Gastrocnemius medialis (tissue), 4 donors: Measurements from ENCODE around the gene PATZ1. TPM values are rescaled to one million over a fixed set of nuclear protein-coding genes. Genes with fewer than 3 reads are reported as not detected.
"Not testable (repeated sequence)": the region's sequence is repeated elsewhere in the genome, so short reads cannot be mapped to it uniquely, and the experiment has no call there.

Experiments used
- ATAC-seq, 2 donors: fragments of 150-250 bp; one replicate each; pipeline ENCODE4 v1.9.1; 2016
- DNase-seq, 2 donors: peaks; one replicate each; pipeline ENCODE4 v3.0.0-alpha.2; 2019
- H3K27ac ChIP-seq, 4 donors: fragments of 200-600 bp; sonication (generic); 1 replicate in 1 of 4; 2 replicates in 3 of 4; pipeline ENCODE4 v1.5.1; 2016 to 2018; ENCODE audit warnings: mild to moderate bottlenecking in 2 of 4, moderate library complexity in 1 of 4
- H3K27me3 ChIP-seq, 3 donors: fragments of 200-600 bp; sonication (generic) in 2 of 3; 1 replicate in 1 of 3; 2 replicates in 2 of 3; pipeline versions ENCODE4 v1.5.1 to v1.6.0; 2016 to 2019; ENCODE audit warnings: mild to moderate bottlenecking in 1 of 3, moderate library complexity in 1 of 3
- H3K36me3 ChIP-seq, 2 donors: fragments of 200-600 bp; sonication (generic) in 1 of 2; one replicate each; pipeline ENCODE4 v1.5.1; 2017 to 2018
- H3K4me1 ChIP-seq, 2 donors: fragments of 200-600 bp; sonication (generic) in 1 of 2; one replicate each; pipeline ENCODE4 v1.5.1; 2016 to 2017; ENCODE audit warnings: mild to moderate bottlenecking in 2 of 2
- H3K4me3 ChIP-seq, 4 donors: fragments of 200-600 bp; sonication (generic) in 3 of 4; 1 replicate in 1 of 4; 2 replicates in 3 of 4; pipeline ENCODE4 v1.5.1; 2016 to 2019; ENCODE audit warnings: mild to moderate bottlenecking in 2 of 4
- H3K9me3 ChIP-seq, 3 donors: fragments of 200-600 bp; sonication (generic) in 2 of 3; 1 replicate in 1 of 3; 2 replicates in 2 of 3; pipeline ENCODE4 v1.5.1; 2016 to 2019
- POLR2A ChIP-seq, 2 donors: fragments of 450-650 bp; IDR thresholded peaks; one replicate each; pipeline ENCODE4 v1.6.1; 2017; ENCODE audit warnings: antibody characterized with exemption in 2 of 2, mild to moderate bottlenecking in 2 of 2, moderate library complexity in 2 of 2
- in situ Hi-C, 4 donors: fragments of 200-750 bp; cut with MboI; loops; one replicate each; pipeline versions ENCODE4 v1.15.0 to v1.8.0; 2017; ENCODE audit warnings: low sequenced_read_pairs in 4 of 4
- intact Hi-C: fragments of 100-400 bp; cut with DNase I; formaldehyde crosslinking; loops from one replicate; pipeline ENCODE4 v1.15.1; 2023; ENCODE audit warnings: low total_unique reads
- total RNA-seq, 4 donors: library from RNA; depleted of rRNA; stranded (reverse); fragments of >200 nt; gene quantifications; one replicate each; pipeline versions ENCODE4 v1.1.0 to v1.2.3, GENCODE V29; 2016
- TF ChIP-seq, protein P1 (sequence below), 5 experiments: fragments of 450-650 bp in 3 of 5; fragments of 200-600 bp in 2 of 5; sonication (generic) in 2 of 5; IDR thresholded peaks in 4 of 5; conservative IDR thresholded peaks in 1 of 5; 1 replicate in 4 of 5; 2 replicates in 1 of 5; pipeline ENCODE4 v1.5.1; 2016 to 2019; ENCODE audit warnings: antibody characterized with exemption in 5 of 5, mild to moderate bottlenecking in 3 of 5, moderate library complexity in 3 of 5

The PATZ1 gene
- total RNA-seq, 4 donors from 2014 or later = 8.4 to 11.5 (median 9.2) TPM

DNA sequence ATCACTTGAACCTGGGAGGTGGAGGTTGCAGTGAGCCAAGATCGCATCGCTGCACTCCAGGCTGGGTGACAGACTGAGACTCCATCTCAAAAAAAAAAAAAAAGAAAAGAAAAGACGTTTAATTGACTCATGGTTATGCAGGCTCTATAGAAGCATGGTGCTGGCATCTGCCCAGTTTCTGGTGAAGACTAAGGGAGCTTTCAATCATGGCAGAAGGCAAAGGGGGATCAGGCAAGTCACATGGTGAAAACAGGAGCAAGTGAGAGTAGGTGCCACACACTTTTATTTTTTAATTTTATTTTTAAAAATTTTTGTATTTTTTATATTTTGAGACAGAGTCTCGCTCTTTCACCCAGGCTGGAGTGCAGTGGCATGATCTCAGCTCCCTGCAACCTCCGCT, 8.4 kb upstream of the PATZ1 start:
- no peak for DNase-seq
- no peaks in the 10 kb centered on the region for H3K36me3 ChIP-seq
- intact Hi-C loops (no loop called here), in situ Hi-C loops (loop anchor here in 1 of 4 donors (25.0 kb wide), 1 partner anchor 283 kb away; no protein-coding TSS in a partner anchor)
- TF ChIP-seq, protein P1, sequence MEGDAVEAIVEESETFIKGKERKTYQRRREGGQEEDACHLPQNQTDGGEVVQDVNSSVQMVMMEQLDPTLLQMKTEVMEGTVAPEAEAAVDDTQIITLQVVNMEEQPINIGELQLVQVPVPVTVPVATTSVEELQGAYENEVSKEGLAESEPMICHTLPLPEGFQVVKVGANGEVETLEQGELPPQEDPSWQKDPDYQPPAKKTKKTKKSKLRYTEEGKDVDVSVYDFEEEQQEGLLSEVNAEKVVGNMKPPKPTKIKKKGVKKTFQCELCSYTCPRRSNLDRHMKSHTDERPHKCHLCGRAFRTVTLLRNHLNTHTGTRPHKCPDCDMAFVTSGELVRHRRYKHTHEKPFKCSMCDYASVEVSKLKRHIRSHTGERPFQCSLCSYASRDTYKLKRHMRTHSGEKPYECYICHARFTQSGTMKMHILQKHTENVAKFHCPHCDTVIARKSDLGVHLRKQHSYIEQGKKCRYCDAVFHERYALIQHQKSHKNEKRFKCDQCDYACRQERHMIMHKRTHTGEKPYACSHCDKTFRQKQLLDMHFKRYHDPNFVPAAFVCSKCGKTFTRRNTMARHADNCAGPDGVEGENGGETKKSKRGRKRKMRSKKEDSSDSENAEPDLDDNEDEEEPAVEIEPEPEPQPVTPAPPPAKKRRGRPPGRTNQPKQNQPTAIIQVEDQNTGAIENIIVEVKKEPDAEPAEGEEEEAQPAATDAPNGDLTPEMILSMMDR (IDR thresholded peaks at IDR 0.05 in 4 of 5, conservative IDR thresholded peaks at IDR 0.05 in 1 of 5) = no peak
- TF ChIP-seq POLR2A (IDR thresholded peaks at IDR 0.05) = no peak
- no peaks in the 10 kb centered on the region for H3K27me3 ChIP-seq
- no peaks in the 10 kb centered on the region for H3K4me1 ChIP-seq
- H3K4me3 ChIP-seq = no peak overlapping the region
- no peaks in the 10 kb centered on the region for H3K9me3 ChIP-seq
- H3K27ac ChIP-seq = no peak overlapping the region
- ATAC-seq = no peak

DNA sequence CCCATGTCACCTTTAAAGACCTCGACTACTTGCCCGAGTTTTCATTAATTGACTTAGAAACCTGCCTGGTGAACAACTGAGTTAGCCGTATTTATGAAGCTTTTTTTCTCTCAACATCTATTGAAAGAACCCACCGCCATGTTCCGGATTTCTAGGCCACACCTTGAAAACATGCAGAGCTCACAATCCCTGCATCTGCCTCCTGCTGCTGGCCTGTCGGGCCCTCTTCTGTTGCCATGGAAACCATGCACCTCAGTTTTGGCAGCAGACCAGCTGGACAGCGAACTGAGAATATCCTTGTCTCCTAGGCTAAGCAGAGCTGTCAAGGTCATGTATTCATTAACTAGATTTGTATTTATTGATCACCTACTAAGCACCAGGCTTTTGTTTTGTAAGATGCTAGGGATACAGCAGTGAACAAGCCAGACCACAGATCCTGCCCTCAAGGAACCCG, 4.3 kb upstream of the PATZ1 start:
- peaks cover 0 to 14% of the 10 kb centered on the region in 2 donors for H3K4me1 ChIP-seq
- H3K36me3 ChIP-seq = no peaks in the 10 kb centered on the region
- ATAC-seq (no peak), DNase-seq (no peak)
- intact Hi-C loops = no loop called here
- no peaks in the 10 kb centered on the region for H3K27me3 ChIP-seq
- in situ Hi-C loops = loop anchor here in 1 of 4 donors (25.0 kb wide), 1 partner anchor 287 kb away; no protein-coding TSS in a partner anchor
- no peak overlapping the region for H3K27ac ChIP-seq
- H3K9me3 ChIP-seq = no peaks in the 10 kb centered on the region
- TF ChIP-seq POLR2A (IDR thresholded peaks at IDR 0.05) = no peak
- H3K4me3 ChIP-seq = no peak overlapping the region

DNA sequence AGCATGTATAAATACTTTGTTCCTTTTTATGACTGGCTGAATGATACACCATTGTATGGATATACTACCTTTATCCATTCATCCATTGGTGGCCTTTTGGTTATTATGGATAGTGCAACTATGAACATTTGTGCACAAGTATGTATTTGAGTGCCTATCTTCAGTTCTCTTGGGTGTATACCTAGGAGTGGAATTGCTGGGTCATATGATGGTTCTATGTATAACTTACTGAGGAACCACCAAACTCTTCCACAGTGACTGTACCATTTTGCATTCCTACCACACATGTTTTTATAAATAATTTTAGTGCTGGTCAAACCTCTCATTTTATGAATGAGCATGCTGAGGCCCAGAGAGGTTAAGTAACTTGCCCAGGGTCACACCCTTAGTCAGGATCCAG, 3.8 kb upstream of the PATZ1 start:
- DNase-seq (no peak), ATAC-seq (no peak)
- in situ Hi-C loops = loop anchor here in 3 of 4 donors (5.0 to 25.0 kb wide), 2 partner anchors 47 to 287 kb away; partner anchors contain the start of gene DRG1 (in 1 of the 3)
- no peak overlapping the region for H3K27ac ChIP-seq
- no peaks in the 10 kb centered on the region for H3K9me3 ChIP-seq
- peaks cover 4 to 19% of the 10 kb centered on the region in 2 donors for H3K4me1 ChIP-seq
- TF ChIP-seq, protein P1 (IDR thresholded peaks at IDR 0.05 in 4 of 5, conservative IDR thresholded peaks at IDR 0.05 in 1 of 5) = no peak
- intact Hi-C loops = loop anchor here (5.0 kb wide), 2 partner anchors 142 to 282 kb away; no protein-coding TSS in a partner anchor
- H3K4me3 ChIP-seq = no peak overlapping the region
- H3K27me3 ChIP-seq = no peaks in the 10 kb centered on the region
- H3K36me3 ChIP-seq = no peaks in the 10 kb centered on the region

DNA sequence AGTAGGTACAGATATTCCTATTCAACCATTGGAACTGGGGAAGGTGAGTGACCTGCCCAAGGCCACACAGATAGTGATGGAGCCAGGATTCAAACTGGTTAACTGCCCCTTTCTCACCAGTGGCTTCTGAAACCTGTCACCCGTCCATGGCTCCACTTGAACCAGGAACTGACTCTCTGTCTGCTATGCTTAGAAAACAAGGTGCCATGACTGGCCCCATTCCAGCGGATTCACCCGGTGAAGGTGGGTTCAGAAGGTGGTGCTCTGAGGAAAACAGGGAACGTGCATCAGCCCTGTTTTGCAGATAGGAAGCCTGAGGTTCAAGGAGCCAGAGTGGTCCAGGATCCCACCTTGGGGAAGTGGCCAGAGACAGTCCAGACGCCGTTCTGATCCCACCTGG, 2.6 kb upstream of the PATZ1 start:
- Histone ChIP-seq H3K27ac (no peak overlapping the region), H3K27me3 (no peaks in the 10 kb centered on the region), H3K36me3 (no peaks in the 10 kb centered on the region), H3K4me3 (no peak overlapping the region), H3K4me1 (peaks cover 16 to 31% of the 10 kb centered on the region in 2 donors), H3K9me3 (no peaks in the 10 kb centered on the region)
- in situ Hi-C loops (loop anchor here in 2 of 4 donors (5.0 to 25.0 kb wide), 2 partner anchors 49 to 289 kb away; partner anchors contain the start of gene DRG1 (in 1 of the 2)), intact Hi-C loops (loop anchor here (5.0 kb wide), 2 partner anchors 144 to 284 kb away; no protein-coding TSS in a partner anchor)
- no peak for TF ChIP-seq POLR2A (IDR thresholded peaks at IDR 0.05)
- TF ChIP-seq, protein P1 (IDR thresholded peaks at IDR 0.05 in 4 of 5, conservative IDR thresholded peaks at IDR 0.05 in 1 of 5) = no peak
- DNase-seq = no peak
- no peak for ATAC-seq

DNA sequence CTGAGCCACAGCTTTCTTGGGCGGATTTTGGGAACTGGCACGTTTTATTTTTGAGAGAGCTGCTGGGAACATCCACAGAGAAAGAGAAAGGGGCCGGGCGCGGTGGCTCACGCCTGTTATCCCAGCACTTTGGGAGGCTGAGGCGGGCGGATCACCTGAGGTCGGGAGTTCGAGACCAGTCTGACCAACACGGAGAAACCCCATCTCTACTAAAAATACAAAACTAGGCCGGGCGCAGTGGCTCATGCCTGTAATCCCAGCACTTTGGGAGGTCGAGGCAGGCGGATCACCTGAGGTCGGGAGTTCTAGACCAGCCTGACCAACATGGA, 1.8 kb upstream of the PATZ1 start:
- intact Hi-C loops = loop anchor here (5.0 kb wide), 2 partner anchors 144 to 284 kb away; no protein-coding TSS in a partner anchor
- peaks cover 22 to 39% of the 10 kb centered on the region in 2 donors for H3K4me1 ChIP-seq
- peak overlapping the region in 3 of 4 donors; percentile 79 to 98 (median 87) for H3K4me3 ChIP-seq
- not testable (repeated sequence) for H3K27me3 ChIP-seq, H3K9me3 ChIP-seq, H3K36me3 ChIP-seq, DNase-seq, ATAC-seq
- in situ Hi-C loops = loop anchor here in 2 of 4 donors (5.0 to 25.0 kb wide), 2 partner anchors 49 to 289 kb away; partner anchors contain the start of gene DRG1 (in 1 of the 2)
- H3K27ac ChIP-seq = peak overlapping the region; percentile 80 to 86 (median 83)
